GM18868 (cell line): ENCODE data around the gene ACOXL.

Experiments used
- ATAC-seq: cut with Tn5 transposase; IDR thresholded peaks from one replicate; pipeline ENCODE4 v1.9.1; 2021; ENCODE audit warnings: mild to moderate bottlenecking, moderate library complexity; ENCODE audit not compliant: unreplicated experiment

The ACOXL gene

DNA sequence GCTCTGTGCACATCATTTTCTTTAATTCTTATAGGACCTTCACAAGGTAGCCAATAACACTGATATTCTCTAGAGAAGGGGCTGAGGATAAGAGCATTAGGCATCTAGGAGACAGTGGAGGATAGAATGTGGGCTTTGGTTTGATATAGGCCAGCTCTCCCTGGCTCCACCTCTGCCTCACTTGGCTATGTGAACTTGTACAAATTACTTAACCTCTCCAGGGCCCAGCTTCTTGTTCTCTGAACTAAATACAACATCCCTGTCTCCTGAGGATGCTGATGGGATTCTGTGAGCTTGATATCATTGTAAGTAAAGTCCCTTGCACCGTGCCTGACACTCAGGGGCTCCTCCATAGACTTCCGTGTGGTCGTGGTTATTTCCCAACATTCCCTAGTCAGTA lies 87.3 kb downstream of the ACOXL start:
- ATAC-seq: no peak

DNA sequence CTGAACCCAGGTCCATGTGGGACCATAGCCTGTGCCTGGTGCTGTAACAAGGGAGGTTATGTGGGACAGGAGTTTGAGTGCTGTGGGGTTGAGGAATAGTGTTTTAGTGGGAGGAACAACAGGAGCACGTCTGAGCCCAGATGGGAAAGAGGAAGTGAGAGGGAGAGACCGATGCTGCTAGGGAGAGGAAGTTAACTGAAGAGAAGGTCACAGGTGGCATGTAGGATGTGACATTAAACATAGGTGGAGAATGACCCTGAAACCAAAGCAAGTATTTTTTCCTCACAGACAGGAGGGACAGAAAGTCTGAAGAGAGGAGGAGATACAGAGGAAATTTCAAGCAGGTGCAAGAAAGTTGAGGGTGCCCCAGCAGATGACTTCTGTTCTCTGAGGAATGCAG lies 87.8 kb downstream of the ACOXL start:
- no peak for ATAC-seq

DNA sequence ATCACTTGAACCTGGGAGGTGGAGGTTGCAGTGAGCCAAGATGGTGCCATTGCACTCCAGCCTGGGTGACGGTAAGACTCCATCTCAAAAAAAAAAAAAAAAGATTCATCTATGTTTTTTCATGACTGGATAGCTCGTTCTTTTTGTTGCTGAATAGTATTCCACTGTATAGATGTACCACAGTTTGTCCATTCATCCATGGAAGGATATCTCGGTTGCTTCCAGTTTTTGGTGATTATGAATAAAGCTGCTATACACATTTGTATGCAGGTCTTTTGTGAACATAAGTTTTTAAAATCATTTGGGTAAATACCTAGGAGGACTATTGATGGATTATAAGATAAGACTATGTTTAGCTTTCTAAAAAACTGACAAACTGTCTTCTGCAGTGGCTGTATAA lies 90.8 kb downstream of the ACOXL start:
- no peak for ATAC-seq

DNA sequence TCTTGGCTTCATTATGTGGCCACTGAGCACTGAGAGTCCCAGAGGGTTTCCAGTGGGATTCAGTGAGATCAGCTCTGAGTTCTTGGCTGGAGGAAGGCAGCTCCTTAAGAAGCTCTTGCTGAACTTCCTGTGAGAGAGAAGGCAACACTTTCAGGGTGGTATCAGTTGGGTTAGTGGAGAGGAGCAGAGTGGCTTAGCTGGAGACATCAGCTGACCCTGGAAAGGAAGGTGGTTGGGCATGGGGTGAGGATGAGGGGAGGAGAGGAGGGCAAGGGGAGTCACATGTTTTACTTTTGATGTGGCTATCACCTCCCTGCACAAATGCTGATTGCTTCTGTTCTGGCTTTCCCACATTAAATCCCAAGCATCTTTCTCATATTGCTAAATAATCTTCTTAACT lies 95.1 kb downstream of the ACOXL start:
- no peak for ATAC-seq

DNA sequence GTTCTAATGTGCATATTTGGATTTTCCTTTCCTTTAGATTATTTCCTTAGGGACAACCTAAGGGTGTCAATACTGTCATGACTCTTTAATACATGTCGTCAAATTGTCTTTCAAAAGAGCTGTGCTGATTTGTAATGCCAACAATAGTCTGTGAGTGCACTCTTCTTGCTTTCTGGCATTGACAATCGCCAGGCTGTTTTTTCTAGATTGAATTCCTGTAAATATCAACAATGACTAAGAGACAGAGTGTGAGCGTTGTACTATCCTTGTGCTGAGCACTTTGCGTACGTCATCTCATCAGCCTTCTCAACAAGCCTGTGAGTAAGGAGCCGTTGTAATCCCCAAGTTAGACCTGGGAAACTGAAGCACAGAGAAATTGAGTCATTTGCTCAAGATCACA lies 96.0 kb downstream of the ACOXL start:
- ATAC-seq: no peak

DNA sequence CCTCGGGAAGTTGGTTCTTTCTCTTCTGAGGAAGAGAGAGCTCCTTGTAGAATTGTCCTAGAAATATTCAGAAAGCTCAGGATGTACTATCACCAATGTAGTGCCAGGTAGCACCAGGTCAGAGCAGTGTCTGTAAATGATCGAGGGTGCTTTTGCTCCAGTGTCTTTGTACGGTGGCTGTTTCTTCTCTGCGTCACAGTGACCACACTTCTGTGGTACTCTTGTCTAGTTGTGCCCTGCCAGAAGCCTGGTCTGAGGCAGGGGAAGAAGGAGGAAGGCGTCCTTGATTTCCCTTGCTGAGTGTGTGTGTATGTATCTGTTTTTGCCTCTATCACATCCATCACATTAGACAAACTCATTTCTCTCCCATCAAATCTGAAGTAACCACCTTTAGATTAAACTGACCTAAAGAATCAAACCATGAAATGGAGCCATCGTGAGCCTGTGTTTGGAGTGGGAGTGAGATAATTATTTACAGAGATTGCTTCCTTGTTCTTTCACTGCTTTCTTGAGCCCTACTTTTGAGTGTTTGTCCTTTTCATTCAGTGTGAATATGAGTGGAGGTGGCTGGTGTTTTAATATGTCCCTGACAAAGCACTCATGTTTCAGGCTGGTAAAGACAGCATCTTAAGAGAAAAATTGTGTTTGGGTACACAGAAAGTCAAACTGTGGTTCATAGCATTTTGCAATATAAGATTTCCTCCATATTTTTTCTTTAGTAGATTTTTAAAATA lies 97.2 kb downstream of the ACOXL start:
- no peak for ATAC-seq

DNA sequence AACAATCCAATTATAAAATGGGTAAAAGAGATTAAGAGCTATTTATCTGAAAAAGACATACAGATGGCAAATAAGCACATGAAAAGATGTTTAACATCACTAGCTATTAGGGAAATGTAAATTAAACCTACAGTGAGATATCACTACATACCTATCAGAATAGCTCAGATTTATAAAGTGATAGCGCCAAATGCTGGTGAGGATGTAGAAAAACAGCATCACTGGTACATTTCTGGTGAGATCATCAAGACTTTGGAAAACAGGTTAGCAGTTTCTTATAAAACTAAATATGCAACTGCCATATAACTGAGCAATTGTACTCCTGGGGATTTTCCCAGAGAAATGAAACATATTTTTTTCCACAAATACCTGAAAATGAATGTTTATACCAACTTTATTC lies 100.4 kb downstream of the ACOXL start:
- ATAC-seq: no peak

DNA sequence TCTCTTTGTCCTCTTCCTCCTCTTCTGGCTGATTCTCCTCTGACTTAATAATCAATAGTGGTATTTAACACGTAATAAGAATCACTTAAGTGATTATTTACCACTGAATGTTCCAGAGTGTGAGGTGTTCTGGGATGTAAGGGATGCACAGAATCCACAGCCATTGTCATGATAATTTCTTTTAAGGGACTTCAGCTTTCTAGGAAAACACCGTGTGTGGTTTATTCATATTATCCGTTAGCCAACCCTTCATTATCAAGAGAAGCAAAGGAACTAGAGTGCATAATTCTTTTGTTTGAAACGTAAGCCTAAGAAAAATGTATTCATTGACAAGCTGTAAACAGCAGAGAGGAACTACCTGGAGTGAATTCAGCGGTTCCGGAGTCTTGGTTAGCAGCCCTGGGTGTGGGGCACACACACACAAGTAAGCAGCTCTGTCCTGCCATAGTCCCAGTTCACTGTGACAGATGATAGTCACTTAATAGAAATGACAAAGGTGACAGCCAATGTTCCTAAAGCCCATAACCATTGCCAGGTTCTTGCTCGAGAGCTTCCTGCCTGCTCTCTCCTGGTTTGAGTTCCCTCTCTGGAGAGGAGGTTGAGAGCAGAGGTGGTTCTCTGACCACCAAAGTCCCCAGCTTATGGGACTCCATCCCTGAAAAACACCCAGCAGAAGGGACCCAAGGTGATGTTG lies 101.9 kb downstream of the ACOXL start:
- no peak for ATAC-seq

DNA sequence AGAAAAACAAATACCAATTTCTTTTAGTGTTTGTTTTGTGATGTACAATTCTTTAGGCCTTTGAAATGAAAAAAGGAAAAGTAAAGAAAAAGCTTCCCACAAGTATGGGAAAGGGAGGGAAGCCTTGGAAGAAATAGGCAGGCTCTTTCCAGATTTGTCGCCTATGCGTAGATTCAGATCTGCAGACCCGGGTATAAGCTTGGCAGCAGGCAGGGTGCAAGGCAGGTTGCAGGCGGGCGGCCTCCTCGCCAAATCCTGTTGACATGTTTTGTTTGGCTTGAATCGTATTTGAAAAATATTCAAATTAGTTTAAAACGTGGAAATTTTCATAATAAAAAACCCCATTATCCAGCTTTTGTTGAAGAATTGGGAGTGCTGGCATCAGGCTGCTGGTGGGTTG lies 104.3 kb downstream of the ACOXL start:
- no peak for ATAC-seq

DNA sequence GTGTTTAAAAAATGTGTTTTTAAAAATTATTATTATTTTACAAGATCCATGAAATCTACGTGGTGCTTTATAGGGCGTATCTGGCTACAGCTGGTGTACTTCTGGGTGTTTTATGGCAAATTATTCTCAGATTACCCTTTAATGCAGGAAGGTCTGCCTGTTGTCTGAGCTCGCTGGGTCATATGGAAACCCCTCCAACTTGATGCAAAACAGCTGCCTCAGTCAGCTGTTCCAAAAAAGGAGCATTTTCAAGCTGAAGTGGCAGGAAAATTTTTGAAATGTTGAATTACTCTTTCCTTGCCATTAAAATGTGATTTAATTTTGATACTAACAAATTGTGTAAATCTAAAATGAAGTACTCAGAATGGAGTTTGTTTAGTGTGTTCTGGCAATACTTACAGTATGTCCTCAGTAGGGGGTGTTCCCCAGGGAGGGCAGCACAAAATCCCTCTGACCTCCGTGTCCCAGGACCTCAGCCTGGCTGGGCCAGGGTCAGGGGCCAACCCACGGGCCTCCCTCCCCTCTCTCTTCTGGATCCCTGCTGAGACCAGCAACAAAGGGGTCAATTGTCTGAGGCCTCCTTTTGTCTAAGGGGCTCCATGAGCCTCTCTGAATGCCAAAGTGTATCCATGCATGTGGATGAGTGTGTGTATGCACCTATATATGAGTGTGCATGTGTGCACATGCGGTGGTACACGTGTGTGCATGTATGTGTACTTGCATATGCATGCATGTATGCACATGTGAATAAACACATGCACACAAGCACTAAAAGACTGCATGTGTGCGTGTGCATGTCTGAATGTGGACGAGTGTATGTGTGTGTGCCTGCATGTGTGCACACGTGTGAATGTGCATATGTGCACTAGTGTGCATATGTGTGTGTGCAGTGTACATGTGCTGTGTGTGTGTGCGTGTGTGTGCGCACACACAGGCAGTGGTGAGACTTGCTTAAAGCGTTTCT lies 105.4 kb downstream of the ACOXL start:
- ATAC-seq: no peak

DNA sequence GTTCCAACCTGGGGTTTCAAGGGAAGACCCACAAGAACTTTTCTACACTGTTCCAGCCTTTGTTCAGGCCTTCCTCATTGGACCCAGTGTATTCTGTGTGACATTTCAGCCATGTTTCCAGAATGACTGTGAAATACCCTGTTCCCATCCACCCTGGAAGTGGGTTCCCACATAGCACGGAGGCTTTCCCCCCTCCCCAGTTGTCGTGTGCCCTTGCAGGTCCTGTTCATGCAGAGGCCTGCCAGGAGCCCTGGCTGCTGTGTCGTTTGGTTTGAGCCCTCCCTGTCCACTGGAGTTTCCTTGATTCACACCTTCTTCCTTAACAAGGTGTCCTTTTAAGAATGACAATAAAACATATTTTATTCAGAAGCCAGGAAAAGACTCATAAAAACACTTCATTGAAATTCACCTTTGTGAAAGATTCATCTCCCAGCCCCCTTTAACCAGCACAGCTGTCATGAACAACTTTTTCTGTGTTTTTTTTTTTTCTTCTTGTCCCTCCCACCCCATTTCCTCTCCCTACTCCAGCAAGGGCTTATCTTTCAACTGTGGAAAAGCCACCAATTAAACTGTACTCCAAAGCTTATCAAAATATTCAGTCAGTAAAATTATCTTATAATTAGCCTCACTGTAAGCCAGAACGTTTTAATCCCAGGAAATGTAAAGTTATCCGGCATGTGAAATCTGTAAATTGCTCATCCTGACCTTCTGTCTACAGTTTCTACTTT lies 106.4 kb downstream of the ACOXL start:
- ATAC-seq: no peak

DNA sequence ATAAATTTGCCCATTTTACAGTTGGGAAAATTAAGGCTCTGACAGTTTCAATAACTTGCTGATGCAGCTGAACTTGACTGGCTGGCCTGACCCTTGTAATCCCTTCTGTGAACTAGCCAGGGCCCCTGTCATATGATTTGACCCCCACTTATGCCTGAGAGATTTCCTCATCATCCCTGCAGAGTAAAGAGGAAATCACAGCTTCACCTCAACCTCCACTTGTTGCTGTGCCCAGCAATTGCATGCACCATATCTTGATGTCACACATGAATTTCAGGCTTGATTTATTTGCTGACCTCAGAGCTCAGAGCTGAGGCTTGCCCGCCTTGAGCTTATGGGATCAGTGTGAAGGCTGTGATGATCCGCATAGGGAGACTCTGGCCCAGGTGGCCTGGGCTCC lies 108.1 kb downstream of the ACOXL start:
- no peak for ATAC-seq

DNA sequence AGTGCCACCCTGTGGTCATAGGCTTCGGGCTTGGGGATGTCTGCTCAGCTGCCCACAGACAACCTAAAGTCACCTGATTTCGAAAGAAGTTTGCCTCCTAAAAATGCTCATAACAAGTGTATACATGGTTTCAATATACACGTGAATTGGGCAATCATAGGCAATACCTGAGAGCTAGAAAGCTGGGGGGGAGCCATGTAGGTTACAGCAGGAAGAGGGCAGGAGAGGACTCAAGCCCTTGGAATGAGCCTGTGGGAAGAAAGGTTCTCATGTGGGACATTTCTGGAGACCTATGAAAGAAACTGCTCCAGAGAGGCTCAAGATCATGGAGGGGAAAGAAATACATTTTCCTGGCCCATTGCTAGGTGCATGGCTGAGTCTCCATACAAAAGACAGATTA lies 109.7 kb downstream of the ACOXL start:
- no peak for ATAC-seq

DNA sequence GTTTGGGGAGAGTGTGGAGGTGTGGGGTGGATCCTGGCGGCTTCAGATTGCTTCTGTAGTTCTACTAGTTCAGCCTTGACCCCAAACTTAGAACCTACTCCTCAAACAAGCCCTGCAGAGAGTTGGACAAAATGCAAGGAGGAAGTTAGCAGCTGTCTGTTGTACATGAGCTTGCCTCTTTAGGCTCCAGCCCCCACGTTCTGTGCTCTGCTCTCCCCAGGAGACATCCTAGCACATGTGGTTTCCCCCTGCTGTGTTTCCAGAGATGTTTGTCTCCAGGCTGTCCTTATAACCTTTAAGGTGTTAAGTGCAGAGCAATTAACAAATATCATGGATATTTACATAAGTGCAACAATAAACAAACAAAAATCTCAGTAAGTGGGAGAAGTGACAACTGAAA lies 111.1 kb downstream of the ACOXL start:
- ATAC-seq: no peak

DNA sequence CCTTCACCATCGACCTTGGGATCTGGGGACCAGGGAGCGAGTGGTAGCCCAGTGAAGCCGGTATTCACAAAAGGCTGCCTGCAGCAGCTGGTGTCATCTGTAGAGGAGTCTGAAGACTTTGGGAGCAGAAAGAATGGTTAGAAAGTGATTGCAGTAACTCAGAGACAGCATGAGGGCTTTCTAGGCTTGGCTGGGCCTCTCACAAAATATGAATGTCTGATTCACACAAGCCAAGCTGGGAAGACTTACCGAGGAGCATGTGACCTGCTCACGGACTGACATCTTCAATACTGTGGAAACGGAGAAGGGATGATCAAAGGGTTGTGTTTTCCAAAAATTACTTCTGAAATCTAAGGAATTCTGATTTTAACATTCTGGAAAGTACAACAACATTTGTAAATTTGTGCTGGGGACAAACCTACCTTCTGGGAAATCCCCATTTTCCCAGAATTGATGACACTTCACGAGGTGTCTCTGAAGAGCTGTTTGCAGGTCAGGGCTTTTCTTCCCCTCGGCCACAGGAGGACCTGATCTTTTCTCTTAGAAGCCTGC lies 111.7 kb downstream of the ACOXL start:
- ATAC-seq: no peak

DNA sequence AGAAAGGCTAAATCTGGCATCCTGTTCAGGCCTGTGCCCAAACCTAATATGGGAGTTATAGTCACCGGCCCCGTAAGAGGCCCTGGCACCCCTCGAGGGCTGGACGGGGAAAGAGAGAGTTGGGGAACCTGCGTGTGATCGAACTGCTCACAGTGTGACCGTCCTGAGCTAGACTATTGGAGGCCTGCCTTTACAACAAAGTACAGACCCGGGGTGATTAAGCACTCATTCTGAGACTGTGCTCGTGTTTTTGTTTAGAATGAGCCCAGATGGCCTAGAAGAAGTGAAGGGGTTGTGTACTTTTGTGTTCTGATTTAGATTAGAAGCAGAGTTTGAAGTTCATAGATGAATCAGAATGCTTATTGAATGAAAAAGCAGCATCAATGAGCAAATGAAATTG lies 115.3 kb downstream of the ACOXL start:
- no peak for ATAC-seq

DNA sequence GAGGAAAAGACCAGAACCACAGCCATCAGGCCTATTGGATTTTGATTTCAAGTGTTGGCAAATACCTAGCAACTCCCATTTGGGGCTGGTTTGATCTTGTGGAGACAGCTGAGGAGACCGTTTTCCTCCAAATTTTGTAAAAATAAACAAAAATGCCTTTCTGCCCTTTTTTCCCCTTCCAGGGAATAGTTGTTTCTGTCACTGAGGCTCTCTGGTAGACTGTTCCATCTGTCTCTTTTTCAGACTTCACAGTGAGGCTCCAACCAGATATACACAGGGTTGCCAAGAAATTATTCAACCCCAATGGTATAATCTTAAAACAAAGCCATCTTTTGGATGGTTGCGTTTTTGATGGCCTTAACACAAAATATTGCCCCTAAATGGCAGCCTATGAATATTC lies 115.7 kb downstream of the ACOXL start:
- ATAC-seq: no peak

DNA sequence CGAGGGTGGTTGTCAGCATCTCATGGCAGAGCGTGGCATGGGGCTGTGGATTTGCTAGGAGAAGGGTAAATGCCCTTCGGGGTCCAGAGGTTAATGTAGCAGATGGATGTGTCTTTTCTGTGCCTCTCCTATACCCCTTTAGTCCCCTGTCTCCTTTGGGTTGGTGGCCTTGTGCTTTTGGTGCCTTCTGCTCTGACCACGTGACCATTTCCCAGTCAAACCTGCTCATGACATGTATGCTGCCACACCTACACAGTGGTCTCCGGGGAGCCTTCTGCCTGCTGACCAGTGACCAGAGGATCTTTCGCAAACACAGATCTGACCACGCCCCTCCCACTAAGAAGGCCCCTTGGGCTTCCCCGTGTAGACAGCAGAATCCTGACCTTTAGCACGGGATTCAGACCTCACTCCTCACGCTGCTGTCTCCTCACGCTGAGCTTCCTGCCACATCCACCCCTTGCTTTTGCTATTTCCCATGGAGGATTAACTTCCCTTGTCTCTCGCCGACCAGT lies 116.2 kb downstream of the ACOXL start:
- ATAC-seq: no peak

DNA sequence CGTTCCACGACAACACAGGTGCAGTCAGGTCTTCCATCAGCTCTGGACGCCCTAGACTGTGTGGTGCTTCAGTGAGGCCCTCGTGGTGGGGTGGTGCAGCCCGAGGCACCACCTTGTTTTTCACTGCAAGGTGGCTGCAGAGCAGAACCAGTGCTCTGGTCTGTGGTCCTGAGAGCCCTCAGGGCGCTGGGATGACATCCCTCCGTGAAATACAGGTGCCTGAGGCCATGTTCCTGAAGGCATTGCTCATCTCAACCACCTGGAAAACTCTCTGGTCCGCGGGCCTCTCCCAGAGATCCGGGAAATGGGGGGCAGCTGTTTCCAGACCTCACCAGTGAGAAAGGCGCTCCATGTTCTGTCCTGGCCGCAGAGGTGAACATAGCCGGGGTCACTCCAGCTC lies 119.2 kb downstream of the ACOXL start:
- no peak for ATAC-seq

DNA sequence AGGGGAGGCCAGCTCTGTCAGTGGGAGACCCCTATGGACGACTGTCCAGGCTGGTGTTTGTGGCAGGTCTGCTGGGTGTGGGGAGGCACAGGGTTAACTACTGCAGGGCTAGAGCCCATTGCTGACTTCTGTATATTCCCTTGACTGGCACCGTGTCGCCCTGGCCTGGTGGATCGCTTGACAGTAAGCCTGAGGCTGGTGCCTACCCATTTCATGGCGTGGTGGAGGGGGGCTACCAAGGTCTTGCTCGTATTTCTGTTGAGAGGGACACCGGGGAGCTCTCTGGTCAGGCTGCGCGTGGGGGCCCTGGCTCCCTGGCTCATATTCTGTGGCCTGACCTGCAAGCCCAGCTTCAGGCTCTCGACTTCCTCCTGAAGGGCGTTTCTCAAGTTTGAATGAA lies 119.7 kb downstream of the ACOXL start:
- ATAC-seq: no peak
